OCI-LY1 (cell line): ENCODE measurements around the gene PABPC1L.

Experiments
- H2AFZ ChIP-seq: fragments of 200-600 bp; sonication (generic), shearing (Covaris generic); 2 replicates; pipeline ENCODE4 v1.6.0; 2014; ENCODE audit warnings: antibody characterized with exemption, mild to moderate bottlenecking, low read length
- H3F3A ChIP-seq: fragments of 200-600 bp; sonication (generic), shearing (Covaris generic); 2 replicates; pipeline ENCODE4 v1.6.0; 2014; ENCODE audit warnings: mild to moderate bottlenecking, antibody characterized with exemption, low read length, moderate library complexity; ENCODE audit not compliant: insufficient read depth
- H3K27ac ChIP-seq: fragments of 200-600 bp; sonication (generic); 2 replicates; pipeline ENCODE4 v1.5.1; 2014; ENCODE audit warnings: low read length, mixed run types, mild to moderate bottlenecking, low read depth; ENCODE audit not compliant: poor library complexity, severe bottlenecking
- H3K27me3 ChIP-seq: fragments of 200-600 bp; sonication (generic); 2 replicates; pipeline ENCODE4 v1.6.0; 2014; ENCODE audit warnings: antibody characterized with exemption, mild to moderate bottlenecking, low read length, moderate library complexity; ENCODE audit not compliant: insufficient read depth
- H3K36me3 ChIP-seq: fragments of 200-600 bp; sonication (generic); 2 replicates; pipeline ENCODE4 v1.6.1; 2014; ENCODE audit warnings: mild to moderate bottlenecking, antibody characterized with exemption, low read length, moderate library complexity, mixed read lengths; ENCODE audit not compliant: insufficient read depth
- H3K4me1 ChIP-seq: fragments of 200-600 bp; sonication (generic); 2 replicates; pipeline ENCODE4 v1.5.1; 2014; ENCODE audit warnings: mild to moderate bottlenecking, low read length, moderate library complexity; ENCODE audit not compliant: insufficient read depth, severe bottlenecking
- H3K4me2 ChIP-seq: fragments of 200-600 bp; sonication (generic), shearing (Covaris generic); 2 replicates; pipeline ENCODE4 v1.6.1; 2014; ENCODE audit warnings: low read length
- H3K4me3 ChIP-seq: fragments of 200-600 bp; sonication (generic); 2 replicates; pipeline ENCODE4 v1.5.1; 2014; ENCODE audit warnings: low read length, low read depth, mild to moderate bottlenecking, mixed read lengths; ENCODE audit not compliant: poor library complexity, severe bottlenecking
- H3K79me2 ChIP-seq: fragments of 200-600 bp; shearing (Covaris generic); 2 replicates; pipeline ENCODE4 v1.6.1; 2016; ENCODE audit warnings: mixed run types, low read length, mixed read lengths; ENCODE audit not compliant: insufficient read depth
- H3K9ac ChIP-seq: fragments of 200-600 bp; sonication (generic), shearing (Covaris generic); 2 replicates; pipeline ENCODE4 v1.6.1; 2014; ENCODE audit warnings: mild to moderate bottlenecking, low read length, mixed read lengths
- H3K9me2 ChIP-seq: fragments of 200-600 bp; sonication (generic), shearing (Covaris generic); 2 replicates; pipeline ENCODE4 v1.6.1; 2014; ENCODE audit warnings: low read depth, mild to moderate bottlenecking, low read length, mixed read lengths
- H3K9me3 ChIP-seq: fragments of 200-600 bp; shearing (Covaris generic); 2 replicates; pipeline ENCODE4 v1.6.1; 2014; ENCODE audit warnings: low read length, mixed read lengths
- H4K20me1 ChIP-seq: fragments of 200-600 bp; sonication (generic), shearing (Covaris generic); 2 replicates; pipeline ENCODE4 v1.6.0; 2016; ENCODE audit warnings: mild to moderate bottlenecking, low read length; ENCODE audit not compliant: insufficient read depth
- EZH2 ChIP-seq: fragments of 200-600 bp; sonication (generic), shearing (Covaris generic); IDR thresholded peaks from 2 replicates; pipeline ENCODE4 v1.8.0; 2017; ENCODE audit warnings: borderline replicate concordance, mixed run types, mild to moderate bottlenecking, antibody characterized with exemption, low read length, moderate library complexity, mixed read lengths
- TF ChIP-seq, protein P1 (sequence below): fragments of 200-600 bp; sonication (generic), shearing (Covaris generic); IDR thresholded peaks from 2 replicates; pipeline ENCODE4 v1.5.1; 2017; ENCODE audit warnings: mild to moderate bottlenecking, antibody characterized with exemption, low read length, moderate library complexity, mixed read lengths

The PABPC1L gene

DNA sequence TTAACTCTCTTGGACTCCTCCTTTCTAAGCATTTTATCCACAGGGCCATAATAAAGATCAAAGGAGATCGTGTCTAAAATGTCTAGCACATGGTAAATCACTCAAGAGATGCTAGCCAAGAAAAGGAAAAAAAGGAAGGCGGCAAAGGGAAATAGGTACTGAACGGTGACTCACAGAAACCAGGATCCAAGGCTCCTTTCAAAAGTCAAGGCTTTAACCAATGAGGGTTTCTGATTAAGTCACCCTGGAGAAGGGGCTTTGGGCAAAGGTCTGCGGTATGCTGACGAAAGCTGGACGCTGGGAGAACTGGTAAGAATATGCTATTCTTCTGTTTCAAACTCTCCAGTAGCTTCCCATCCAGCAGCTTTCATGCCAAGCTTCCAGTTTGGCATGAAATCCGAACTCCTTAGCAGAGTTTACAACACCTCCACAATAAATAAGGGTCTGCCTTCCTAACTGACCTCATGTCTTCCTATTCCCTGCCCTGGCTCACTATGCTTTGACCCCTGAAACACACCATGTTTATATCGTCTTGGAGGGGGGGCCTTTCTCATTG, 49.3 kb downstream of the PABPC1L start:
- Histone ChIP-seq H3F3A (no peaks in the 10 kb centered on the region), H3K4me3 (peak overlapping the region; percentile 87), H3K9ac (peak overlapping the region; percentile 82), H2AFZ (no peak overlapping the region), H3K4me2 (peak overlapping the region; percentile 94), H3K27me3 (no peaks in the 10 kb centered on the region), H3K27ac (peak overlapping the region; percentile 56), H3K9me2 (no peaks in the 10 kb centered on the region), H3K36me3 (peaks cover 39% of the 10 kb centered on the region), H3K4me1 (peaks cover 46% of the 10 kb centered on the region), H4K20me1 (no peaks in the 10 kb centered on the region), H3K9me3 (no peaks in the 10 kb centered on the region), H3K79me2 (peaks cover 26% of the 10 kb centered on the region)
- TF ChIP-seq, protein P1, sequence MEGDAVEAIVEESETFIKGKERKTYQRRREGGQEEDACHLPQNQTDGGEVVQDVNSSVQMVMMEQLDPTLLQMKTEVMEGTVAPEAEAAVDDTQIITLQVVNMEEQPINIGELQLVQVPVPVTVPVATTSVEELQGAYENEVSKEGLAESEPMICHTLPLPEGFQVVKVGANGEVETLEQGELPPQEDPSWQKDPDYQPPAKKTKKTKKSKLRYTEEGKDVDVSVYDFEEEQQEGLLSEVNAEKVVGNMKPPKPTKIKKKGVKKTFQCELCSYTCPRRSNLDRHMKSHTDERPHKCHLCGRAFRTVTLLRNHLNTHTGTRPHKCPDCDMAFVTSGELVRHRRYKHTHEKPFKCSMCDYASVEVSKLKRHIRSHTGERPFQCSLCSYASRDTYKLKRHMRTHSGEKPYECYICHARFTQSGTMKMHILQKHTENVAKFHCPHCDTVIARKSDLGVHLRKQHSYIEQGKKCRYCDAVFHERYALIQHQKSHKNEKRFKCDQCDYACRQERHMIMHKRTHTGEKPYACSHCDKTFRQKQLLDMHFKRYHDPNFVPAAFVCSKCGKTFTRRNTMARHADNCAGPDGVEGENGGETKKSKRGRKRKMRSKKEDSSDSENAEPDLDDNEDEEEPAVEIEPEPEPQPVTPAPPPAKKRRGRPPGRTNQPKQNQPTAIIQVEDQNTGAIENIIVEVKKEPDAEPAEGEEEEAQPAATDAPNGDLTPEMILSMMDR: no peak
- TF ChIP-seq EZH2: no peak

DNA sequence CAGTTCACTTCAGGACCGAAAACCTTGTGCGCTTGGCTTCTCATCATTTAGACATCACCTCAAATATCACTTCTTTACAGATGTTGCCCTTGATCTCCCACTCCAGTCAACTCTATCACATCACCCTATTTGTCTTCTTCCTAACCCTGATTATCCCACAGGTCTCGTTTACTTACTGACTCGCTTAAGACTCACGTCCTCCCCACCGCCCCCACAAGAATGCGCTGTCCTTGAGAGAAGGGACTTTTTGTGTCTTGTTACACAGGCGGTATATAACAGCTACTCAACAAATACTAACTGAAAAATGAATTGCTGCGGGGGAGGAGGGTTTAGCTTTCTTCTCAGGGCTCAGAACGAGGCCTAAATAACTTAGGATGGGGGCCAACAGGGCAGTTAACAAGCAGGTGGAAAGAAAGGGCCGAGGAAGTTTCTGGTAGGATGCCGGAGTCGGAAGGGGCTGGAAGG, 49.8 kb downstream of the PABPC1L start:
- peaks cover 34% of the 10 kb centered on the region for H3K36me3 ChIP-seq
- peak overlapping the region; percentile 82 for H3K9ac ChIP-seq
- TF ChIP-seq, protein P1: no peak; the same call in 1 of the 2 replicates
- TF ChIP-seq EZH2: no peak
- H3K4me2 ChIP-seq: peak overlapping the region; percentile 94
- H3K27me3 ChIP-seq: no peaks in the 10 kb centered on the region
- peak overlapping the region; percentile 56 for H3K27ac ChIP-seq
- no peaks in the 10 kb centered on the region for H4K20me1 ChIP-seq
- peaks cover 26% of the 10 kb centered on the region for H3K79me2 ChIP-seq
- no peaks in the 10 kb centered on the region for H3K9me2 ChIP-seq
- peak overlapping the region; percentile 87 for H3K4me3 ChIP-seq
- no peaks in the 10 kb centered on the region for H3F3A ChIP-seq
- peaks cover 51% of the 10 kb centered on the region for H3K4me1 ChIP-seq
- no peak overlapping the region for H2AFZ ChIP-seq
- no peaks in the 10 kb centered on the region for H3K9me3 ChIP-seq

DNA sequence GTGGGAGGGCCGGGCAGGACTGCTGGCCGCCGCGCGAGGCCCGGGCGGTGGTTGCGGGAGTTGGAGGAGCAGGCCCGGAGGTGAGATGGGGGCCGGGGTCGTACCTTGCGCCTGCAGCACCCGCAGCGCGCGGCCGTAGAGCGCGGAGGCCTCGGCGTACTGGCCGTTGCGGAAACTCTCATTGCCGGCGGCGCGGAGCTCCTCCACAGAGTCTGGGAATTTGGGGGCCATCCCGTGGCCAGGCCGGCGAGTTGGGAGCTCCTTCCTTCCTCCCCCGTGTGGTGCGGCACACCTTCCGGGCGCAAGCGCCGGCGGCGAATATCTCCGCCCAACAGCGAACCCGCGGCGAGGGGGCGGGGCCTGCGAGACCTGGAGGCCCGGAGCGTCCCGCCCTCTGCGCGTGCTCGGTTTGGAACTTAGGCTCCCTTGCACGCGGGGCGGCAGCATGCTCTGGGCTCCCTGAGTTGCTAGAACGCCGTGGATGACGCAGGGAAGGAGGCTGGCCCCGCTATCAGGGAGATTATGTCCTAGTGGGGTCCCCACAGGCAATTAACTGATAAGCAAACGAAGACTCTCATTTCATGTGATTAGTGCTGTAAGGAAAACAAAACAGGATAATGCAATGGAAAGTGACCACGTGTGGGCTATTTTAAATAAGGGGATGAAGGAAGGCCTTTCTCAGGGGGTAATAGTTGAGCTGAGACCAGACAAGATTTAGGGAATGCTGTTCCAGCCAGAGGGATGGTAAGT, 50.4 kb downstream of the PABPC1L start, which contains the start of gene TOMM34:
TOMM34 (minus strand) TSS at position 295 of the 750 bp plus-strand sequence; CDS start at position 231, 64 bp downstream.
- TF ChIP-seq, protein P1: no peak
- TF ChIP-seq EZH2: no peak
- Histone ChIP-seq H3K27ac (peak within 1 kb of the TSS; percentile 56), H4K20me1 (no peaks in the 10 kb centered on the region), H3K79me2 (peaks cover 26% of the 10 kb centered on the region), H3K4me1 (peaks cover 55% of the 10 kb centered on the region), H3K9me3 (no peaks in the 10 kb centered on the region), H3K36me3 (peaks cover 28% of the 10 kb centered on the region), H3K9me2 (no peaks in the 10 kb centered on the region), H2AFZ (no peak within 1 kb of the TSS), H3K4me3 (peak within 1 kb of the TSS; percentile 87), H3K9ac (peak within 1 kb of the TSS; percentile 82), H3K27me3 (no peaks in the 10 kb centered on the region), H3F3A (no peaks in the 10 kb centered on the region), H3K4me2 (peak within 1 kb of the TSS; percentile 94)
